ENCODE data around the gene DISP3. TPM values are rescaled to one million over a fixed set of nuclear protein-coding genes. Genes with fewer than 3 reads are reported as not detected.

Gene DISP3
- total and polyA plus RNA-seq, 7 donors: under 0.01 to 0.28 (median 0.16) TPM; not detected in 4

DNA sequence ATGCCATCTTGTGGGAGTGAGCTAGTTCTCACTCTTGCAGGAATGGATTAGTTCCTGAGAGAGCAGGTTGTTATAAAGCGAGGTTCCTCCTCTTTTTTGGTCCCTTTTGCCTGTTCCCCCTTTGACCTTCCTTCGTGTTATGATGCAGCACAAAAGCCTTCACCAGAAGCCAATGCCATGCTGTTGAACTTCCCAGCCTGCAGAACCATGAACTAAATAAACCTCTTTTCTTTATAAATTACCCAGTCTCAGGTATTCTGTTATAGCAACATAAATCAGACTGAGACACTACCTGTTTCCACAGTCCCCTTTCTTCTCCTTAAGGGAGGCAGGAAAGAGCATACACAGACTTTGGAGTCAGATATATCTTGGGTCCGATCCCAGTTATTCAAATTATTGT, 25.6 kb downstream of the DISP3 start:
- Histone ChIP-seq H3K27ac (no peak overlapping the region), H3K9me3 (peaks cover 0 to 25% (median 20%) of the 10 kb centered on the region in 4 donors), H3K4me3 (no peak overlapping the region), H3K36me3 (no peaks in the 10 kb centered on the region), H3K4me1 (no peaks in the 10 kb centered on the region), H3K27me3 (peaks cover 0 to 31% (median 23%) of the 10 kb centered on the region in 3 donors)
- no peak for DNase-seq
- TF ChIP-seq, protein P1, sequence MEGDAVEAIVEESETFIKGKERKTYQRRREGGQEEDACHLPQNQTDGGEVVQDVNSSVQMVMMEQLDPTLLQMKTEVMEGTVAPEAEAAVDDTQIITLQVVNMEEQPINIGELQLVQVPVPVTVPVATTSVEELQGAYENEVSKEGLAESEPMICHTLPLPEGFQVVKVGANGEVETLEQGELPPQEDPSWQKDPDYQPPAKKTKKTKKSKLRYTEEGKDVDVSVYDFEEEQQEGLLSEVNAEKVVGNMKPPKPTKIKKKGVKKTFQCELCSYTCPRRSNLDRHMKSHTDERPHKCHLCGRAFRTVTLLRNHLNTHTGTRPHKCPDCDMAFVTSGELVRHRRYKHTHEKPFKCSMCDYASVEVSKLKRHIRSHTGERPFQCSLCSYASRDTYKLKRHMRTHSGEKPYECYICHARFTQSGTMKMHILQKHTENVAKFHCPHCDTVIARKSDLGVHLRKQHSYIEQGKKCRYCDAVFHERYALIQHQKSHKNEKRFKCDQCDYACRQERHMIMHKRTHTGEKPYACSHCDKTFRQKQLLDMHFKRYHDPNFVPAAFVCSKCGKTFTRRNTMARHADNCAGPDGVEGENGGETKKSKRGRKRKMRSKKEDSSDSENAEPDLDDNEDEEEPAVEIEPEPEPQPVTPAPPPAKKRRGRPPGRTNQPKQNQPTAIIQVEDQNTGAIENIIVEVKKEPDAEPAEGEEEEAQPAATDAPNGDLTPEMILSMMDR (IDR thresholded peaks at IDR 0.05): no peak
- TF ChIP-seq EP300 (IDR thresholded peaks at IDR 0.05): no peak
- TF ChIP-seq POLR2A (IDR thresholded peaks at IDR 0.05): no peak
- TF ChIP-seq POLR2AphosphoS5 (IDR thresholded peaks at IDR 0.05): no peak
- 81 to 83% methylated on average over 3 of the region's 3 CpGs for WGBS, 2 donors
- intact Hi-C loops (cut with DNase I): no loop called here

- TF ChIP-seq POLR2AphosphoS5 (IDR thresholded peaks at IDR 0.05) (no peak), POLR2A (IDR thresholded peaks at IDR 0.05) (no peak), EP300 (IDR thresholded peaks at IDR 0.05) (no peak)
- TF ChIP-seq, protein P1 (IDR thresholded peaks at IDR 0.05): no peak
- no peak for DNase-seq
- intact Hi-C loops (cut with DNase I): no loop called here
- Histone ChIP-seq H3K27ac (no peak overlapping the region), H3K4me1 (no peaks in the 10 kb centered on the region), H3K4me3 (no peak overlapping the region), H3K36me3 (no peaks in the 10 kb centered on the region), H3K27me3 (peaks cover 0 to 21% (median 19%) of the 10 kb centered on the region in 3 donors), H3K9me3 (peaks cover 0 to 25% (median 20%) of the 10 kb centered on the region in 4 donors)
- WGBS, 2 donors: 84 to 93% methylated on average over 2 of the region's 2 CpGs
Observed at GRCh38 chr1:11505591-11506538, 26.9 kb downstream of the DISP3 start.

GRCh38 chr1:11507309-11507708, 28.4 kb downstream of the DISP3 start:
- Histone ChIP-seq H3K4me1 (no peaks in the 10 kb centered on the region), H3K4me3 (no peak overlapping the region), H3K27ac (no peak overlapping the region), H3K27me3 (peaks cover 0 to 7% (median 4%) of the 10 kb centered on the region in 3 donors), H3K9me3 (peaks cover 0 to 25% (median 20%) of the 10 kb centered on the region in 4 donors), H3K36me3 (no peaks in the 10 kb centered on the region)
- intact Hi-C loops (cut with DNase I): no loop called here
- peak; percentile 19 for DNase-seq
- WGBS, 2 donors: 66 to 75% methylated on average over 2 of the region's 2 CpGs
- TF ChIP-seq POLR2AphosphoS5 (IDR thresholded peaks at IDR 0.05) (no peak), POLR2A (IDR thresholded peaks at IDR 0.05) (no peak), EP300 (IDR thresholded peaks at IDR 0.05) (no peak)
- TF ChIP-seq, protein P1 (IDR thresholded peaks at IDR 0.05): no peak

GRCh38 chr1:11513681-11514080, 34.7 kb downstream of the DISP3 start:
- 92 to 98% methylated on average over 1 of the region's 1 CpG for WGBS, 2 donors
- Histone ChIP-seq H3K4me1 (no peaks in the 10 kb centered on the region), H3K9me3 (peaks cover 0 to 1% (median 0%) of the 10 kb centered on the region in 4 donors), H3K4me3 (no peak overlapping the region), H3K27me3 (no peaks in the 10 kb centered on the region), H3K36me3 (no peaks in the 10 kb centered on the region), H3K27ac (no peak overlapping the region)
- DNase-seq: no peak
- TF ChIP-seq POLR2AphosphoS5 (IDR thresholded peaks at IDR 0.05): no peak
- intact Hi-C loops (cut with DNase I): no loop called here

DNA sequence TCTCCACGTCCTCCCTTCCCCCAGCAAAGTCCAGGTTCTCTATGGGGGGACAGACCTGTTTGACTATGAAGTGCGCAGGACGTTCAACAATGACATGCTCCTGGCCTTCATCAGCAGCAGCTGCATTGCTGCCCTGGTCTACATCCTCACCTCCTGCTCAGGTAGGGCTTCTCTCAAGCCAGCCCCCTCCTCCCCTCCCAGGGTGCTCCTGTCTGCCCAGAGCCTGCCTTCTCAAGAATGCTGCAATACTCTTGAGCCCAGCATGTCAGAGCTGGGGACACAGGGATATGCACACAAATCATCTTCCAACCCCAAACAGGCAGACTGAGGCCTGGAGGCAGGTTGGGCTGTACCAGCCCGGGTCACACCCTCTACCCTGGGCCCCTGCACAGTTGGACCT, 35.4 kb downstream of the DISP3 start:
- Histone ChIP-seq H3K4me1 (no peaks in the 10 kb centered on the region), H3K27me3 (no peaks in the 10 kb centered on the region), H3K9me3 (peaks cover 0 to 1% (median 0%) of the 10 kb centered on the region in 4 donors), H3K36me3 (no peaks in the 10 kb centered on the region), H3K4me3 (no peak overlapping the region), H3K27ac (no peak overlapping the region)
- WGBS, 2 donors: 73 to 77% methylated on average over 4 of the region's 4 CpGs
- TF ChIP-seq, protein P1 (IDR thresholded peaks at IDR 0.05): no peak
- TF ChIP-seq POLR2A (IDR thresholded peaks at IDR 0.05): no peak
- TF ChIP-seq EP300 (IDR thresholded peaks at IDR 0.05): no peak
- no peak for TF ChIP-seq POLR2AphosphoS5 (IDR thresholded peaks at IDR 0.05)
- DNase-seq: peak; percentile 14
- intact Hi-C loops (cut with DNase I): no loop called here
